ENCODE data around the gene CDKN1C. TPM values are rescaled to one million over a fixed set of nuclear protein-coding genes. Genes with fewer than 3 reads are reported as not detected.
A peak's percentile ranks its signal among the peaks of the same experiment; 100 is the strongest.

CDKN1C gene
- total and polyA plus RNA-seq, 2 donors (not counting 1 experiment from before 2014, with no cell fraction given) = 8.6 to 31.5 TPM

DNA sequence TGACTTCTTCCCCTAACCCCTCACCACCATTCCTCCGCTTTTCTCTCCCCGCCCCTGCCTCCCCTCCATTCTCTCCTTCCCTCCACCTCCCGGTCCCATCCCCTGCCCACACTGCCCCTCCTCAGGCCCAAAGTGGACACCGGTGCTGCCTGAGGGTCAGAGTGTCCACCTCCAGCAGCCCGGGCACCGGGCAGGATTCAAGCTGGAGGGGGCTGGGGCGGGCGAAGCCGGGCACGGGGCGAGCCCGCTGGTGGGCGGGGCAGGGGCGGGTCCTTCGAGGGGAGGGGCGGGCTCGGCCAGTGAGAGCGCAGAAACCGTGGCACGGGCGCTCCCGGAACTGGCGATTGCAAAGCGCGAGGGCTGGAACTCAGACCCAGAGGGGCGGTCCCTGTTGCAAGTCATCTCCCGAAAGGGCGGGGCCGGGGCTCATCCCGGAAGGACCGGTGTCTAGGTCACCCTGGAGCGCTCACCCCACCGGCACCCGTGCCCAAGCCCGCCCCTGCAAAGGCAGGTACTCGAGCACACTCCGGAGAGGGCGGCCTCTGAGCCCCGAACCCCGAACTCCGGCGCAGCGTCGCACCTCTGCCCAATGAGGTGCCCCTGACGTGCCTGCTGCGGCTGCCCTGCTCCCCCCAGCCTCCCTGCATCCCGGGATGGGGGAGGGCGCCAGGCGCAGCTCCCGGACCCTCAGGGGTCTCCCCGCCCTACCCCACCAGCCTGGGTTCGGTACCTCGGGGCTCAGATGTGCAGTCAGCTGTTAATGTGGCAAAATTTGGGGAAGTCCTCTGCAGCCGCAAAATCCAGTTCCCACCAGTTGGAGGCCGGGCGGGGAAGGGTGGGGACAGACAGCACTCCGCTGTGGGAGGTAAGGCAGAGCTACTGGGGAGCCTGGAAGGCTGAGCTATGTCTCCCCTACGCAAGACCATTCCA lies 16.5 kb upstream of the CDKN1C start:
- Histone ChIP-seq H3K9ac (ENCODE audit: insufficient read depth, low read length) (peak overlapping the region; percentile 75), H3K4me3 (replicated peaks in 1 of 4; ENCODE audit: control extremely low read depth in 1 of 4, insufficient read depth in 1 of 4, low read depth in 3 of 4, low read length in 4 of 4) (peak overlapping the region; percentile 49 to 78 (median 64)), H3K27ac (ENCODE audit: insufficient read depth, low read length) (peak overlapping the region; percentile 73), H3K4me1 (ENCODE audit: control insufficient read depth, extremely low read depth, insufficient read depth, low read length) (peaks cover 16% of the 10 kb centered on the region), H2AFZ (ENCODE audit: low read length) (peak overlapping the region; percentile 47), H3K9me3 (ENCODE audit: control insufficient read depth, insufficient read depth, low read depth, low read length) (no peaks in the 10 kb centered on the region), H3K79me2 (ENCODE audit: control insufficient read depth, insufficient read depth, low read length) (no peaks in the 10 kb centered on the region), H4K20me1 (ENCODE audit: control insufficient read depth, extremely low read depth, insufficient read depth, low read length) (no peaks in the 10 kb centered on the region), H3K36me3 (ENCODE audit: control insufficient read depth, insufficient read depth, low read length) (no peaks in the 10 kb centered on the region), H3K27me3 (ENCODE audit: control insufficient read depth, insufficient read depth, low read length) (no peaks in the 10 kb centered on the region), H3K4me2 (ENCODE audit: extremely low read depth, insufficient read depth, low read length) (peak overlapping the region; percentile 75)
- DNase-seq (ENCODE audit: low read depth in 2 of 2) = peak; percentile 87 to 88
- TF ChIP-seq, protein P1, sequence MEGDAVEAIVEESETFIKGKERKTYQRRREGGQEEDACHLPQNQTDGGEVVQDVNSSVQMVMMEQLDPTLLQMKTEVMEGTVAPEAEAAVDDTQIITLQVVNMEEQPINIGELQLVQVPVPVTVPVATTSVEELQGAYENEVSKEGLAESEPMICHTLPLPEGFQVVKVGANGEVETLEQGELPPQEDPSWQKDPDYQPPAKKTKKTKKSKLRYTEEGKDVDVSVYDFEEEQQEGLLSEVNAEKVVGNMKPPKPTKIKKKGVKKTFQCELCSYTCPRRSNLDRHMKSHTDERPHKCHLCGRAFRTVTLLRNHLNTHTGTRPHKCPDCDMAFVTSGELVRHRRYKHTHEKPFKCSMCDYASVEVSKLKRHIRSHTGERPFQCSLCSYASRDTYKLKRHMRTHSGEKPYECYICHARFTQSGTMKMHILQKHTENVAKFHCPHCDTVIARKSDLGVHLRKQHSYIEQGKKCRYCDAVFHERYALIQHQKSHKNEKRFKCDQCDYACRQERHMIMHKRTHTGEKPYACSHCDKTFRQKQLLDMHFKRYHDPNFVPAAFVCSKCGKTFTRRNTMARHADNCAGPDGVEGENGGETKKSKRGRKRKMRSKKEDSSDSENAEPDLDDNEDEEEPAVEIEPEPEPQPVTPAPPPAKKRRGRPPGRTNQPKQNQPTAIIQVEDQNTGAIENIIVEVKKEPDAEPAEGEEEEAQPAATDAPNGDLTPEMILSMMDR (conservative IDR thresholded peaks at IDR 0.05 in 1 of 2, IDR thresholded peaks at IDR 0.05 in 1 of 2; ENCODE audit: low read depth in 1 of 2, low read length in 2 of 2) = no peak
- no peak for TF ChIP-seq EZH2 (IDR thresholded peaks at IDR 0.05; ENCODE audit: low read length, missing control alignments)

DNA sequence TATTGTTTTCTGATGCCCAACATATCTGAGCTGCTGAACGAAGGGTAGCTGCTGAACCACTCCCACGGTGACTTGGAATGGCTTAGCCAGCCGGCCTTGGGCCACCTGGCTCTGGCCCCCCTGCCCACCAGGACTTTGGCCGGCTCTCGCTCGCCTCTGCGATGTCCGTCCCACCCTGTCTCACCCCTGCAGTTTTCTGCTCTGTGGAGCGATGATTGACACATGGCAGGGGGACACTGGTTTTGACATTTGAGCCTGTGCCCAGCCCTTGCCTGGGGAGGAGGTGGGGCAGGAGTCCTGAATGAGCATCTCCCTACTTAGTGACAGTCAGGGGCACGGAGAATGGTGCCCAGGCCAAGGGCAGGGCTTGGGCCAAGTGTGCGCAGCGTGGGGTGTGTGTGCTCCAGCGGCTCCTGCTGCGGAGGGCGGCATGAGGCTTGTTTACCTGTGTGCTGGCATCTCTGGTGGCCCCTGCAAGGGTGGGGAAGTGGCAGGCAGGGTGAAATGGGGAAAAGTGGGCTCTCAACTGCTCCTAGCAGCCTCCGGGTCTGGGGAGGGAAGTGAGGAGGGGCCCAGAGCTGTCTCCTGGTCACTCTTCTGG lies 15.7 kb upstream of the CDKN1C start:
- no peak for DNase-seq (ENCODE audit: low read depth in 2 of 2)
- H3K36me3 ChIP-seq (ENCODE audit: control insufficient read depth, insufficient read depth, low read length) = no peaks in the 10 kb centered on the region
- H3K4me3 ChIP-seq (replicated peaks in 1 of 4; ENCODE audit: control extremely low read depth in 1 of 4, insufficient read depth in 1 of 4, low read depth in 3 of 4, low read length in 4 of 4) = peak overlapping the region in 3 of 4 experiments; percentile 19 to 78 (median 19)
- H3K9ac ChIP-seq (ENCODE audit: insufficient read depth, low read length) = peak overlapping the region; percentile 48
- H4K20me1 ChIP-seq (ENCODE audit: control insufficient read depth, extremely low read depth, insufficient read depth, low read length) = no peaks in the 10 kb centered on the region
- peak overlapping the region; percentile 47 for H2AFZ ChIP-seq (ENCODE audit: low read length)
- H3K9me3 ChIP-seq (ENCODE audit: control insufficient read depth, insufficient read depth, low read depth, low read length) = no peaks in the 10 kb centered on the region
- no peak for TF ChIP-seq EZH2 (IDR thresholded peaks at IDR 0.05; ENCODE audit: low read length, missing control alignments)
- TF ChIP-seq, protein P1 (conservative IDR thresholded peaks at IDR 0.05 in 1 of 2, IDR thresholded peaks at IDR 0.05 in 1 of 2; ENCODE audit: low read depth in 1 of 2, low read length in 2 of 2) = no peak
- peaks cover 16% of the 10 kb centered on the region for H3K4me1 ChIP-seq (ENCODE audit: control insufficient read depth, extremely low read depth, insufficient read depth, low read length)
- no peaks in the 10 kb centered on the region for H3K79me2 ChIP-seq (ENCODE audit: control insufficient read depth, insufficient read depth, low read length)
- peak overlapping the region; percentile 75 for H3K4me2 ChIP-seq (ENCODE audit: extremely low read depth, insufficient read depth, low read length)
- no peaks in the 10 kb centered on the region for H3K27me3 ChIP-seq (ENCODE audit: control insufficient read depth, insufficient read depth, low read length)
- peak overlapping the region; percentile 63 for H3K27ac ChIP-seq (ENCODE audit: insufficient read depth, low read length)

DNA sequence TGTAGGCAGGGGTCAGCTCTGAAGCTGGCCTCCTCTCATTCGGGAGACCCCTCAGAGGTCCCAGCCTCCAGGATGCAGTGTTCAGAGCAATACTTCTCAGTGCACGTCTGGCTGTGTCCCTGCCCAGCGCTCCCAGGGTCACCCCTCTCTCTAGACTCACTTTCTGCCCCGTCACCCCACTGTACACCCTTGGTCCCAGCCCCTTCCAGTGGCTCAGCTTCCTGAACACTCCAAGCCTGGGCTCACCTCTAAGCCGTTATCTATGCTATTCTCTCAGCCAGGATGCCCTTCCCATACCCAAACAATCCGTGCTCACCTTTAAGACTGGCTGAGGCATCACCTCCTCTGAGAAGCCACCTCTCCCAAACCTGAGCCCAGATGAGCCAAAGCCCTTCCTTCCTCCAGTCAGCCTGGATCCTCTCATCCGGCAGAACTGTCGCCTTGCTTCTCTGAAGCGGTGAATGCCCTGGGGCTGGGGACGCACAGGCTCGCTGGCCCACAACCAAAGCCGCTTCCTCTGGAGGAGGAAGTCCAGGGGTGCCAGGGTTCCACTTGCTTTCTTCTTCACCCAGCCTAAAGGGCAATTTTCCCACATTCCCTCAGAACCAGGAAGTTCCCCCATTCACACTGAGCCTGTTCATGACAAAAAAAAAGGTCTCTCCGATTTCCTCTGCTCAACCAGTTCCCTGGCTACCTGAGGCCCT lies 13.7 kb upstream of the CDKN1C start:
- DNase-seq (ENCODE audit: low read depth in 2 of 2) = no peak
- Histone ChIP-seq H3K79me2 (ENCODE audit: control insufficient read depth, insufficient read depth, low read length) (no peaks in the 10 kb centered on the region), H2AFZ (ENCODE audit: low read length) (no peak overlapping the region), H3K4me3 (replicated peaks in 1 of 4; ENCODE audit: control extremely low read depth in 1 of 4, insufficient read depth in 1 of 4, low read depth in 3 of 4, low read length in 4 of 4) (no peak overlapping the region), H3K36me3 (ENCODE audit: control insufficient read depth, insufficient read depth, low read length) (no peaks in the 10 kb centered on the region), H3K4me2 (ENCODE audit: extremely low read depth, insufficient read depth, low read length) (no peak overlapping the region), H3K4me1 (ENCODE audit: control insufficient read depth, extremely low read depth, insufficient read depth, low read length) (peaks cover 16% of the 10 kb centered on the region), H3K27me3 (ENCODE audit: control insufficient read depth, insufficient read depth, low read length) (no peaks in the 10 kb centered on the region), H3K9ac (ENCODE audit: insufficient read depth, low read length) (no peak overlapping the region), H3K27ac (ENCODE audit: insufficient read depth, low read length) (peak overlapping the region; percentile 57), H3K9me3 (ENCODE audit: control insufficient read depth, insufficient read depth, low read depth, low read length) (no peaks in the 10 kb centered on the region), H4K20me1 (ENCODE audit: control insufficient read depth, extremely low read depth, insufficient read depth, low read length) (no peaks in the 10 kb centered on the region)
- TF ChIP-seq, protein P1 (conservative IDR thresholded peaks at IDR 0.05 in 1 of 2, IDR thresholded peaks at IDR 0.05 in 1 of 2; ENCODE audit: low read depth in 1 of 2, low read length in 2 of 2) = no peak
- TF ChIP-seq EZH2 (IDR thresholded peaks at IDR 0.05; ENCODE audit: low read length, missing control alignments) = no peak

Measured in fibroblast of lung (primary cell).